ENCODE measurements around the gene TMEM243.

TMEM243 gene

GRCh38 chr7:87223666-87224065, 4.1 kb upstream of the TMEM243 start:
- H2AFZ ChIP-seq, result no peak overlapping the region
- no peaks in the 10 kb centered on the region for H3K27me3 ChIP-seq (ENCODE audit: control insufficient read depth, insufficient read depth, low read length)
- no peak overlapping the region for H3K4me3 ChIP-seq (ENCODE audit: low read depth, low read length)
- H3K79me2 ChIP-seq, result peaks cover 10% of the 10 kb centered on the region
- H3K27ac ChIP-seq, result no peak overlapping the region
- H3K4me1 ChIP-seq, result peaks cover 2% of the 10 kb centered on the region
- TF ChIP-seq, protein P1, sequence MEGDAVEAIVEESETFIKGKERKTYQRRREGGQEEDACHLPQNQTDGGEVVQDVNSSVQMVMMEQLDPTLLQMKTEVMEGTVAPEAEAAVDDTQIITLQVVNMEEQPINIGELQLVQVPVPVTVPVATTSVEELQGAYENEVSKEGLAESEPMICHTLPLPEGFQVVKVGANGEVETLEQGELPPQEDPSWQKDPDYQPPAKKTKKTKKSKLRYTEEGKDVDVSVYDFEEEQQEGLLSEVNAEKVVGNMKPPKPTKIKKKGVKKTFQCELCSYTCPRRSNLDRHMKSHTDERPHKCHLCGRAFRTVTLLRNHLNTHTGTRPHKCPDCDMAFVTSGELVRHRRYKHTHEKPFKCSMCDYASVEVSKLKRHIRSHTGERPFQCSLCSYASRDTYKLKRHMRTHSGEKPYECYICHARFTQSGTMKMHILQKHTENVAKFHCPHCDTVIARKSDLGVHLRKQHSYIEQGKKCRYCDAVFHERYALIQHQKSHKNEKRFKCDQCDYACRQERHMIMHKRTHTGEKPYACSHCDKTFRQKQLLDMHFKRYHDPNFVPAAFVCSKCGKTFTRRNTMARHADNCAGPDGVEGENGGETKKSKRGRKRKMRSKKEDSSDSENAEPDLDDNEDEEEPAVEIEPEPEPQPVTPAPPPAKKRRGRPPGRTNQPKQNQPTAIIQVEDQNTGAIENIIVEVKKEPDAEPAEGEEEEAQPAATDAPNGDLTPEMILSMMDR (IDR thresholded peaks at IDR 0.05), result no peak
- no peaks in the 10 kb centered on the region for H3K36me3 ChIP-seq (ENCODE audit: control insufficient read depth, insufficient read depth, low read length)
- H3K9me3 ChIP-seq (ENCODE audit: control insufficient read depth, low read length), result no peaks in the 10 kb centered on the region
- H3K9ac ChIP-seq, result no peak overlapping the region
- no peak overlapping the region for H3K4me2 ChIP-seq (ENCODE audit: low read length)

DNA sequence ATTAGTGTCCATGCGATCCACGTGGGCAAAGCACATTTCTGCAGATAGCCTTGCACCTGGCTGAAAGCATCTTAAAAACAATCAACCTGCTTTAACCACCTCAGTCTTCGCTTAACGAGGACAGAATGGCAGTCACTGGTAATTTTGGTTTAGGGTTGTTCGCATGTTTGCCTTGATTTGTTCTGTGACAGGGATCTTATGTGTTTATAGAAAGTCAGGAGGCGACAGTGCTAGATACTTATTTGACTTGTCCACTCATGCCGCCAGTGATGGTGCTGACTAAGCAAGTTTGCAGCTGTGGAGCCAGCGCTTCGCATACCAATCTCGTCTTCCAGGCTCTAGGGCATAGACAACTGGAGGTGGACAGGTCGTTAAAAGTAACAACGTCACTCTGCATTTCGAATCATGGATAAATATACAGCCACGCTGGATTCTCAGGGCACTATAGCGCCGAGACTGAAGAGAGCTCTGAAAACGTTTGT, 1.2 kb upstream of the TMEM243 start:
- Histone ChIP-seq H3K4me3 (ENCODE audit: low read depth, low read length) (peak overlapping the region; percentile 84), H2AFZ (peak overlapping the region; percentile 99), H3K27me3 (ENCODE audit: control insufficient read depth, insufficient read depth, low read length) (no peaks in the 10 kb centered on the region), H3K27ac (no peak overlapping the region), H3K79me2 (peaks cover 10% of the 10 kb centered on the region), H3K9ac (no peak overlapping the region), H3K4me1 (peaks cover 4% of the 10 kb centered on the region), H3K4me2 (ENCODE audit: low read length) (peak overlapping the region; percentile 88), H3K9me3 (ENCODE audit: control insufficient read depth, low read length) (no peaks in the 10 kb centered on the region), H3K36me3 (ENCODE audit: control insufficient read depth, insufficient read depth, low read length) (no peaks in the 10 kb centered on the region)
- TF ChIP-seq, protein P1 (IDR thresholded peaks at IDR 0.05), result no peak

DNA sequence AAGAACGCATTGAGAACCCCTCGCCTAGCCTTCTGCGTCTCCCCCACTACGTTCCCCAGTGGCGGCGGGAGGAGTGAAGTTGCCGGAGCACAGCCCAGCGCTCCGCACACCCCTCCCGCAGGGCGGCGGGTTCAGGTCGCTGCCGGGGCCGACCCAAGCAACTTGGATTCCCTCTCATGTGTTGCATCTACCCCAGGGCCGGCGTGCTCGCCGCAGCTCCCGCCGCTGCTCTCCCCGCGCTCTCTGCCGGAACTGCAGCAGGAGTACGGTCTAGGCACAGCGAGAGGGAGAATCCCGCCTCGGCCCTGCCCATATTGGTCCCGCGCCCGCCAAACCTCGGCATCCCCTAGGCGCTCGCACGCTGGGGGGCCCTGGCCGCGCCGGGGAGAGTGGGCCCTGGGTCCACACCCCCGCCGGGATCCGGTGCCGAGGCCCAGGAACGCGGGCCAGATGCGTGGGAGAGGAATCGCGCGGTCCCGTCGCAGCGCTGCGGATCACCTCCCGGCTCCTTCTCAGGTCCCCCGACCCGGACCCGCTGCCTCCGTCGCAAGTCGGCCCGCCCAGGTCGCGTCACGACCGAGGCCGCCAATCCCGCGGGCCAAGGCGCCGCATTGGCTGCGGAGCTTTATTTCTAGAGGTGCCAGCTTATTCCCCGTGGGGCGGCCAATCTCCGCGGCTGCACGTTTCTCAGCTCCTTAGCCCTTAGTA, 648 bp upstream of the TMEM243 start:
- Histone ChIP-seq H3K79me2 (peaks cover 10% of the 10 kb centered on the region), H3K9ac (peak overlapping the region; percentile 28), H3K9me3 (ENCODE audit: control insufficient read depth, low read length) (no peaks in the 10 kb centered on the region), H3K4me3 (ENCODE audit: low read depth, low read length) (peak overlapping the region; percentile 84), H3K36me3 (ENCODE audit: control insufficient read depth, insufficient read depth, low read length) (no peaks in the 10 kb centered on the region), H3K4me1 (peaks cover 4% of the 10 kb centered on the region), H3K4me2 (ENCODE audit: low read length) (peak overlapping the region; percentile 88), H3K27ac (peak overlapping the region; percentile 87), H2AFZ (peak overlapping the region; percentile 99), H3K27me3 (ENCODE audit: control insufficient read depth, insufficient read depth, low read length) (no peaks in the 10 kb centered on the region)
- TF ChIP-seq, protein P1 (IDR thresholded peaks at IDR 0.05), result no peak

DNA sequence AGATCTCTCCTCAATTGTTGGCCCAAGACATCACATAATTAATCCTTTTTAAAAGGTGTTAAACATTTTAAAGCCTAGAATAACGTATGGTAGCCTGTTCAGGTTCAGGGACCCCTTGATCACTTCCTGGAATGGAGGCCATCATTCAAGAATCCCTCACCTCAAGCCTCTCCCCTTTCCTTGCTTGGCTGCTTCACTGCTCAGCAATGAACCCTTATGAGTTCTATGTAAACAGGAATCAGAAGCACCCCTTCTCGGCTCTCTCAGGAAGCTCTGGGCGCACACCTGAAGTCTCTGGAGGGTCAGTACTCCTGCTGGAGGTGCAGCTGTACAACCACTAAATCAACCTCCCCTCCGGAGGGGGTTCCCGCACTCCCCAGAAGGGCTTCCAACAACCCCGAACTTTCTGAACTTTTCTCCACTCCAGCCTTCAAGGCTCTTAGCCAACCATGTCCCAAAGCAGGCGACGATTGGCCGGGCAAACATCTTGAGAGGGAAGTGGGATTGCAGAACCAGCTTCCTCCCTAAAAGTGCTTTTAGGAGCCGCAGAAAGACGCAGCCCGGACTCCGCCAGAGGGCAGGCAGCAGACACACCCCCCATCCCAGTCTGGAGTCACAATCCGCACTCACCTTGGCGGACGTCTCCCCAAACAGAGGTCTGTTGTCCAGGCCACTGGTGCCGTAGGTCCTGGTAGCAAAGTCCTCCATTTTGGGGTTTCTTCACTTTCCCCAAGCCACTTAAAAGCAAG, 562 bp downstream of the TMEM243 start:
- Histone ChIP-seq H3K27ac (peak overlapping the region; percentile 87), H3K4me2 (ENCODE audit: low read length) (peak overlapping the region; percentile 88), H3K9ac (peak overlapping the region; percentile 28), H3K4me3 (ENCODE audit: low read depth, low read length) (peak overlapping the region; percentile 84), H2AFZ (peak overlapping the region; percentile 99), H3K79me2 (peaks cover 14% of the 10 kb centered on the region), H3K27me3 (ENCODE audit: control insufficient read depth, insufficient read depth, low read length) (no peaks in the 10 kb centered on the region), H3K36me3 (ENCODE audit: control insufficient read depth, insufficient read depth, low read length) (no peaks in the 10 kb centered on the region), H3K4me1 (peaks cover 4% of the 10 kb centered on the region), H3K9me3 (ENCODE audit: control insufficient read depth, low read length) (no peaks in the 10 kb centered on the region)
- TF ChIP-seq, protein P1 (IDR thresholded peaks at IDR 0.05), result no peak

Measured in parathyroid adenoma (tissue), 2 donors.